H9 (cell line): ENCODE data around the gene ZNF750. TPM values are rescaled to one million over a fixed set of nuclear protein-coding genes. Genes with fewer than 3 reads are reported as not detected.
A peak's percentile ranks its signal among the peaks of the same experiment; 100 is the strongest.

Experiments
- DNase-seq: peaks from one replicate; pipeline ENCODE4 v3.0.0-alpha.2; 2017
- H2AFZ ChIP-seq: one replicate; pipeline ENCODE4 v1.6.1; 2013; ENCODE audit warnings: mild to moderate bottlenecking, low read length, control low read depth, moderate library complexity
- H2AK5ac ChIP-seq: 2 replicates; pipeline ENCODE4 v1.6.1; 2013; ENCODE audit warnings: low read length, control low read depth, mixed read lengths; ENCODE audit not compliant: insufficient read length
- H2BK120ac ChIP-seq: one replicate; pipeline ENCODE4 v1.6.1; 2013; ENCODE audit warnings: low read depth, mild to moderate bottlenecking, low read length, control low read depth, inconsistent platforms; ENCODE audit not compliant: poor library complexity, severe bottlenecking
- H2BK12ac ChIP-seq: 2 replicates; pipeline ENCODE4 v1.6.1; 2013; ENCODE audit warnings: low read length, control low read depth, mixed read lengths, low read depth; ENCODE audit not compliant: insufficient read length
- H2BK15ac ChIP-seq: 2 replicates; pipeline ENCODE4 v1.6.1; 2013; ENCODE audit warnings: low read depth, low read length, control low read depth
- H2BK20ac ChIP-seq: one replicate; pipeline ENCODE4 v1.6.1; 2013; ENCODE audit warnings: low read depth, mild to moderate bottlenecking, low read length, control low read depth, inconsistent platforms; ENCODE audit not compliant: poor library complexity, severe bottlenecking
- H2BK5ac ChIP-seq: 2 replicates; pipeline ENCODE4 v1.6.1; 2013; ENCODE audit warnings: low read length, control low read depth, mixed read lengths; ENCODE audit not compliant: insufficient read length
- H3K14ac ChIP-seq: 2 replicates; pipeline ENCODE4 v1.6.1; 2013; ENCODE audit warnings: low read length, control low read depth; ENCODE audit not compliant: insufficient read depth
- H3K18ac ChIP-seq: 2 replicates; pipeline ENCODE4 v1.6.1; 2013; ENCODE audit warnings: low read depth, mild to moderate bottlenecking, mixed read lengths, low read length, control low read depth; ENCODE audit not compliant: insufficient read length
- H3K23ac ChIP-seq: 2 replicates; pipeline ENCODE4 v1.6.1; 2013; ENCODE audit warnings: low read length, control low read depth, mixed read lengths, low read depth; ENCODE audit not compliant: insufficient read length
- H3K23me2 ChIP-seq: 2 replicates; pipeline ENCODE4 v1.6.1; 2013; ENCODE audit warnings: low read depth, mild to moderate bottlenecking, mixed read lengths, low read length, control low read depth; ENCODE audit not compliant: insufficient read length, poor library complexity, severe bottlenecking
- H3K27ac ChIP-seq: 2 replicates; pipeline ENCODE4 v1.5.1; 2013; ENCODE audit warnings: low read length, control low read depth, mixed read lengths, low read depth; ENCODE audit not compliant: insufficient read length
- H3K27me3 ChIP-seq: 2 replicates; pipeline ENCODE4 v1.6.1; 2013; ENCODE audit warnings: low read length, control low read depth, inconsistent platforms; ENCODE audit not compliant: insufficient read depth
- H3K4ac ChIP-seq: 2 replicates; pipeline ENCODE4 v1.6.1; 2013; ENCODE audit warnings: low read depth, mild to moderate bottlenecking, control low read depth, inconsistent platforms, low read length, moderate library complexity
- H3K4me1 ChIP-seq: 2 replicates; pipeline ENCODE4 v1.6.1; 2013; ENCODE audit warnings: low read length, control low read depth, inconsistent platforms; ENCODE audit not compliant: insufficient read depth
- H3K4me2 ChIP-seq: 2 replicates; pipeline ENCODE4 v1.6.1; 2013; ENCODE audit warnings: low read length, control low read depth, mixed read lengths; ENCODE audit not compliant: insufficient read length, insufficient read depth
- H3K56ac ChIP-seq: 2 replicates; pipeline ENCODE4 v1.6.1; 2013; ENCODE audit warnings: low read depth, mild to moderate bottlenecking, mixed read lengths, low read length, control low read depth; ENCODE audit not compliant: insufficient read length
- H3K79me1 ChIP-seq: 2 replicates; pipeline ENCODE4 v1.6.1; 2013; ENCODE audit warnings: low read depth, mild to moderate bottlenecking, moderate library complexity, low read length, control low read depth, inconsistent platforms; ENCODE audit not compliant: insufficient read depth, poor library complexity, severe bottlenecking
- H3K79me2 ChIP-seq: 2 replicates; pipeline ENCODE4 v1.6.1; 2013; ENCODE audit warnings: low read length, control low read depth, inconsistent platforms; ENCODE audit not compliant: insufficient read depth
- H3K9ac ChIP-seq: 2 replicates; pipeline ENCODE4 v1.6.1; 2013; ENCODE audit warnings: low read length, control low read depth, mixed read lengths; ENCODE audit not compliant: insufficient read length; ENCODE audit errors: extremely low read depth
- H3K9me3 ChIP-seq: one replicate; pipeline ENCODE4 v1.6.1; 2013; ENCODE audit warnings: low read depth, low read length, inconsistent platforms; ENCODE audit not compliant: control insufficient read depth
- H3T11ph ChIP-seq: one replicate; pipeline ENCODE4 v1.6.1; 2013; ENCODE audit warnings: mild to moderate bottlenecking, low read length, control low read depth, inconsistent platforms
- H4K20me1 ChIP-seq: one replicate; pipeline ENCODE4 v1.6.1; 2013; ENCODE audit not compliant: control insufficient read depth, insufficient read length, insufficient read depth
- H4K5ac ChIP-seq: 2 replicates; pipeline ENCODE4 v1.6.1; 2013; ENCODE audit warnings: low read depth, mild to moderate bottlenecking, mixed read lengths, low read length, control low read depth; ENCODE audit not compliant: insufficient read length
- H4K8ac ChIP-seq: replicated peaks from 2 replicates; pipeline ENCODE4 v1.6.1; 2013; ENCODE audit warnings: low read length, control low read depth, mixed read lengths, low read depth; ENCODE audit not compliant: insufficient read length
- H4K91ac ChIP-seq: 2 replicates; pipeline ENCODE4 v1.6.1; 2013; ENCODE audit warnings: low read depth, mild to moderate bottlenecking, moderate library complexity, mixed read lengths, low read length, control low read depth; ENCODE audit not compliant: insufficient read length
- H3K27ac Mint-ChIP-seq, 3 experiments: 2 replicates in 2 of 3; 3 replicates in 1 of 3; pipeline ENCODE4 v1.8.0; 2020 to 2021; ENCODE audit warnings: mixed read lengths in 3 of 3, mild to moderate bottlenecking in 1 of 3, moderate library complexity in 1 of 3
- H3K27me3 Mint-ChIP-seq: 2 replicates; pipeline ENCODE4 v1.8.0; 2021; ENCODE audit warnings: low read depth, mild to moderate bottlenecking, moderate library complexity, mixed read lengths
- H3K36me3 Mint-ChIP-seq, 3 experiments: 2 replicates in 2 of 3; 3 replicates in 1 of 3; pipeline ENCODE4 v1.8.0; 2020 to 2021; ENCODE audit warnings: low read depth in 3 of 3, mixed read lengths in 3 of 3; ENCODE audit not compliant: insufficient read depth in 1 of 3
- H3K4me1 Mint-ChIP-seq, 2 experiments: 2 replicates each; pipeline ENCODE4 v1.8.0; 2020; ENCODE audit warnings: mixed read lengths in 2 of 2
- H3K4me3 Mint-ChIP-seq, 2 experiments: 2 replicates in 1 of 2; 3 replicates in 1 of 2; pipeline ENCODE4 v1.8.0; 2020 to 2021; ENCODE audit warnings: mild to moderate bottlenecking in 2 of 2, mixed read lengths in 2 of 2, moderate library complexity in 1 of 2
- H3K9me3 Mint-ChIP-seq, 2 experiments: 2 replicates in 1 of 2; 3 replicates in 1 of 2; pipeline ENCODE4 v1.8.0; 2020; ENCODE audit warnings: mild to moderate bottlenecking in 2 of 2, mixed read lengths in 2 of 2, moderate library complexity in 1 of 2
- CTCF ChIP-seq: fragments of 200-600 bp; sonication (generic); conservative IDR thresholded peaks from 3 replicates; pipeline ENCODE4 v1.8.0; 2021; ENCODE audit warnings: antibody characterized with exemption, mild to moderate bottlenecking
- WGBS: extraction: QIAGEN DNeasy Blood & Tissue Kit; methylation state at CpG from one replicate; pipeline ENCODE4 v1.1.7; 2013; ENCODE audit warnings: missing lambda C conversion rate, low lambda C conversion rate, mixed read lengths; ENCODE audit not compliant: insufficient read length; ENCODE audit errors: extremely low coverage; 5-methylcytosine and 5-hydroxymethylcytosine counted together
- total RNA-seq: library from RNA; stranded (reverse); gene quantifications from 2 replicates; pipeline ENCODE4 v1.2.1, GENCODE V29; 2021

ZNF750 gene
- total RNA-seq, 1 experiment from 2014 or later, result not detected

- Histone ChIP-seq H4K20me1 (no peaks in the 10 kb centered on the region), H3K23me2 (no peaks in the 10 kb centered on the region), H3K4me2 (no peak overlapping the region), H3K18ac (no peak overlapping the region), H3K56ac (no peak overlapping the region), H3K27ac (no peak overlapping the region), H3K4me1 (no peaks in the 10 kb centered on the region), H3K79me1 (no peaks in the 10 kb centered on the region), H2BK5ac (no peak overlapping the region), H3K79me2 (no peaks in the 10 kb centered on the region), H4K91ac (no peak overlapping the region), H3K14ac (no peak overlapping the region), H2BK20ac (no peak overlapping the region), H3K9me3 (no peaks in the 10 kb centered on the region), H2BK15ac (no peak overlapping the region), H4K8ac (no peak overlapping the region), H3K23ac (no peak overlapping the region), H3K27me3 (no peaks in the 10 kb centered on the region), H2BK12ac (no peak overlapping the region), H3K9ac (no peak overlapping the region), H4K5ac (no peak overlapping the region), H3K4ac (no peak overlapping the region), H2BK120ac (no peak overlapping the region), H3T11ph (no peak overlapping the region), H2AFZ (no peak overlapping the region), H2AK5ac (no peak overlapping the region)
- WGBS, result no CpG with 5 or more reads among the region's 25 CpGs
- H3K9me3 Mint-ChIP-seq, result peaks cover 0 to 3% of the 10 kb centered on the region in 2 experiments; a peak in 2 of 5 replicates
- DNase-seq, result no peak
- peaks cover 11 to 38% (median 34%) of the 10 kb centered on the region in 3 experiments for H3K36me3 Mint-ChIP-seq
- no peak for TF ChIP-seq CTCF
- H3K27ac Mint-ChIP-seq, result peak overlapping the region; percentile 52 to 79 (median 53); a peak in 3 of 7 replicates
- no peak overlapping the region for H3K4me3 Mint-ChIP-seq
- peaks cover 7 to 11% of the 10 kb centered on the region in 2 experiments; a peak in 3 of 4 replicates for H3K4me1 Mint-ChIP-seq
- H3K27me3 Mint-ChIP-seq, result no peaks in the 10 kb centered on the region
Observed at GRCh38 chr17:82846061-82846691, 6.4 kb upstream of the ZNF750 start.
